ENCODE measurements around the gene EEF1G.
A peak's percentile ranks its signal among the peaks of the same experiment; 100 is the strongest.
"Not testable (repeated sequence)": the region's sequence is repeated elsewhere in the genome, so short reads cannot be mapped to it uniquely, and the experiment has no call there.

Gene EEF1G

GRCh38 chr11:62588966-62589637, 15.4 kb upstream of the EEF1G start:
- peak; percentile 36 for TF ChIP-seq CTCF (IDR thresholded peaks at IDR 0.05; ENCODE audit: insufficient read depth, low read length, poor library complexity, severe bottlenecking)
- H3K36me3 ChIP-seq (ENCODE audit: control insufficient read depth, insufficient read depth, low read length) = peaks cover 19% of the 10 kb centered on the region
- H3K4me3 ChIP-seq (replicated peaks; ENCODE audit: low read depth, low read length) = no peak overlapping the region
- no peak for DNase-seq (ENCODE audit: extremely low read depth, insufficient read length)
- H3K27me3 ChIP-seq (replicated peaks; ENCODE audit: control insufficient read depth, insufficient read depth, low read length) = no peaks in the 10 kb centered on the region

GRCh38 chr11:62585356-62585755, 11.7 kb upstream of the EEF1G start:
- H3K27me3 ChIP-seq (replicated peaks; ENCODE audit: control insufficient read depth, insufficient read depth, low read length); H3K4me3 ChIP-seq (replicated peaks; ENCODE audit: low read depth, low read length); DNase-seq (ENCODE audit: extremely low read depth, insufficient read length): not testable (repeated sequence)
- H3K36me3 ChIP-seq (ENCODE audit: control insufficient read depth, insufficient read depth, low read length) = peaks cover 19% of the 10 kb centered on the region

- peaks cover 22% of the 10 kb centered on the region for H3K36me3 ChIP-seq (ENCODE audit: control insufficient read depth, insufficient read depth, low read length)
- not testable (repeated sequence) for DNase-seq (ENCODE audit: extremely low read depth, insufficient read length); H3K27me3 ChIP-seq (replicated peaks; ENCODE audit: control insufficient read depth, insufficient read depth, low read length); H3K4me3 ChIP-seq (replicated peaks; ENCODE audit: low read depth, low read length)
These were observed 8.0 kb upstream of the EEF1G start for GRCh38 chr11:62581735-62582134.

GRCh38 chr11:62580959-62581715, 7.4 kb upstream of the EEF1G start:
- DNase-seq (ENCODE audit: extremely low read depth, insufficient read length) = no peak
- TF ChIP-seq CTCF (IDR thresholded peaks at IDR 0.05; ENCODE audit: insufficient read depth, low read length, poor library complexity, severe bottlenecking) = no peak
- no peak overlapping the region for H3K4me3 ChIP-seq (replicated peaks; ENCODE audit: low read depth, low read length)
- peaks cover 22% of the 10 kb centered on the region for H3K36me3 ChIP-seq (ENCODE audit: control insufficient read depth, insufficient read depth, low read length)
- H3K27me3 ChIP-seq (replicated peaks; ENCODE audit: control insufficient read depth, insufficient read depth, low read length) = no peaks in the 10 kb centered on the region

GRCh38 chr11:62579252-62579651, 5.6 kb upstream of the EEF1G start:
- DNase-seq (ENCODE audit: extremely low read depth, insufficient read length) = no peak
- H3K4me3 ChIP-seq (replicated peaks; ENCODE audit: low read depth, low read length) = no peak overlapping the region
- TF ChIP-seq CTCF (IDR thresholded peaks at IDR 0.05; ENCODE audit: insufficient read depth, low read length, poor library complexity, severe bottlenecking) = no peak
- H3K36me3 ChIP-seq (ENCODE audit: control insufficient read depth, insufficient read depth, low read length) = peaks cover 19% of the 10 kb centered on the region
- H3K27me3 ChIP-seq (replicated peaks; ENCODE audit: control insufficient read depth, insufficient read depth, low read length) = no peaks in the 10 kb centered on the region

- Histone ChIP-seq H3K36me3 (ENCODE audit: control insufficient read depth, insufficient read depth, low read length) (peaks cover 17% of the 10 kb centered on the region), H3K4me3 (replicated peaks; ENCODE audit: low read depth, low read length) (no peak overlapping the region), H3K27me3 (replicated peaks; ENCODE audit: control insufficient read depth, insufficient read depth, low read length) (no peaks in the 10 kb centered on the region)
- no peak for TF ChIP-seq CTCF (IDR thresholded peaks at IDR 0.05; ENCODE audit: insufficient read depth, low read length, poor library complexity, severe bottlenecking)
- DNase-seq (ENCODE audit: extremely low read depth, insufficient read length) = no peak
These were observed 4.8 kb upstream of the EEF1G start for GRCh38 chr11:62578541-62578940.

Measured in GM06990 (cell line).